ENCODE results near the gene NTSR2. TPM values are rescaled to one million over a fixed set of nuclear protein-coding genes. Genes with fewer than 3 reads are reported as not detected.

The NTSR2 gene
- total RNA-seq, 2 donors from 2014 or later = not detected

DNA sequence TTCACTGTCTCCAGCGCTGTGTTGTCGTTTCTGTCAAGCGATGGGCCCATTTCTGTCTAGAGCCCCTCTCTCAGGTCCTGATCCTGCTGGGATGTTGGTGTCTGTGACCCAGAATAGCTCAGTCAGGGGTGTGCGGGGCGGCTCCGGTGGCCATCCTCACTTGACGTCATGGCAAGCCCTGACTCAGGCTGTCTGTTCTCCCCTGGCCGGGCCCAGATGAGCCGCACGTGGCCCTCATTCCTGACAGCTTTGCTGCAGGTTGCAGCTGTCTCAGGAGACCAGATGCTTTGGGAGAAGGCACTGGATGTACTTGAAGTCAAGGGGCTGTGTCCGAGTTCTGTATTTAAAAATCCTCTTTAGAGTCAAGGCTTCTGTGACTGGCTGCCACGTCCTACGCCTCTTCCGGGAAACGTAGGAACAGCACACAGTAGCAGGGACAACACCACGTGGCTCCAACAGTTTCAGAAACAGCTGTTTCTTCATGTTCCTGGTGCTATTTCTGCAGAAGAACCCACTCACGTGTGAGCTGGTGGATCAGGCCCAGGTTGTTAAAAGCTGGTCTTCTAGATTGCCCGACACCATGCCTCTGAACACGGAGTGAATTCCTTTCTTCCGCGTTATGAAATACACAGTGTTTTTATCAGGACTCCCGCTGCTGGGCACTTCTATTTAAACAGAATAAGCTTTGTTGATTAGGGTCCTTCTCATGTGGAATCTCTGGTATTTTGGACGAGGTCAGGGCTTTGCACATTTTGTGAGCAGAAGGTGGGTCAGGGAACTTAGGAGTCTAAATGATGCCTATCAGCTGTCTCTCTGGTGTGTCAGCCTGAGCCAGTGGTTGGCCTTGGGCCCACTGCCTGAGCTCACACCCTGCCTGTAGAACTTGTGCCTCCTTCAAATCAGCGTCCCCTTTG, 28.3 kb upstream of the NTSR2 start:
- TF ChIP-seq, protein P1, sequence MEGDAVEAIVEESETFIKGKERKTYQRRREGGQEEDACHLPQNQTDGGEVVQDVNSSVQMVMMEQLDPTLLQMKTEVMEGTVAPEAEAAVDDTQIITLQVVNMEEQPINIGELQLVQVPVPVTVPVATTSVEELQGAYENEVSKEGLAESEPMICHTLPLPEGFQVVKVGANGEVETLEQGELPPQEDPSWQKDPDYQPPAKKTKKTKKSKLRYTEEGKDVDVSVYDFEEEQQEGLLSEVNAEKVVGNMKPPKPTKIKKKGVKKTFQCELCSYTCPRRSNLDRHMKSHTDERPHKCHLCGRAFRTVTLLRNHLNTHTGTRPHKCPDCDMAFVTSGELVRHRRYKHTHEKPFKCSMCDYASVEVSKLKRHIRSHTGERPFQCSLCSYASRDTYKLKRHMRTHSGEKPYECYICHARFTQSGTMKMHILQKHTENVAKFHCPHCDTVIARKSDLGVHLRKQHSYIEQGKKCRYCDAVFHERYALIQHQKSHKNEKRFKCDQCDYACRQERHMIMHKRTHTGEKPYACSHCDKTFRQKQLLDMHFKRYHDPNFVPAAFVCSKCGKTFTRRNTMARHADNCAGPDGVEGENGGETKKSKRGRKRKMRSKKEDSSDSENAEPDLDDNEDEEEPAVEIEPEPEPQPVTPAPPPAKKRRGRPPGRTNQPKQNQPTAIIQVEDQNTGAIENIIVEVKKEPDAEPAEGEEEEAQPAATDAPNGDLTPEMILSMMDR (IDR thresholded peaks at IDR 0.05) = no peak
- H3K9me3 ChIP-seq = no peaks in the 10 kb centered on the region
- peak overlapping the region; percentile 80 to 87 for H3K27ac ChIP-seq
- H3K4me3 ChIP-seq = no peak overlapping the region
- no peaks in the 10 kb centered on the region for H3K27me3 ChIP-seq
- no peaks in the 10 kb centered on the region for H3K36me3 ChIP-seq
- H3K4me1 ChIP-seq = peaks cover 0 to 27% of the 10 kb centered on the region in 2 donors
- peak; percentile 83 for DNase-seq (ENCODE audit: low spot score)

GRCh38 chr2:11697103-11697871, 27.3 kb upstream of the NTSR2 start:
- H3K27me3 ChIP-seq = no peaks in the 10 kb centered on the region
- no peak for DNase-seq (ENCODE audit: low spot score)
- H3K9me3 ChIP-seq = no peaks in the 10 kb centered on the region
- no peak overlapping the region for H3K4me3 ChIP-seq
- TF ChIP-seq, protein P1 (IDR thresholded peaks at IDR 0.05) = no peak
- H3K27ac ChIP-seq = peak overlapping the region; percentile 80 to 87
- H3K4me1 ChIP-seq = peaks cover 0 to 30% of the 10 kb centered on the region in 2 donors
- H3K36me3 ChIP-seq = no peaks in the 10 kb centered on the region

DNA sequence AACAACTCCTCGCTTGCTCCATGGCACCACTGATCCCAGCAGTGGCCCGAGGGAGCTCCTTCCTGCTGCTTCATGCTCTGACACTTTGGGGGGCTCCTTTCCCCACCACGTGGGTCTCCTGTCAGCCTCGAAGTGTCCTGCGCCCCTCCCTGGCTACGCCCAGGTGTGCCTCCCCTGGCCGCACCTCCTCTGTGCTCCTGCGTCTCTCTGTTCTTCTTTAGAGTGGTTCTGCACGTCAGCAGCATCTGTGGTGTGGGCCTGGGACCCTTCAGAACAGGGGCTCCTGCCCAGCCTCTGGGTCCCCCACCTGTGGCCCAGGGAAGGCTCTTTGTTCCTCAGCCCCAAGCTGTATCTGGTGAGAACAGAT, 26.7 kb upstream of the NTSR2 start:
- H3K4me1 ChIP-seq = peaks cover 0 to 30% of the 10 kb centered on the region in 2 donors
- H3K9me3 ChIP-seq = no peaks in the 10 kb centered on the region
- no peak overlapping the region for H3K4me3 ChIP-seq
- no peaks in the 10 kb centered on the region for H3K27me3 ChIP-seq
- peak overlapping the region in 1 of 2 donors; percentile 80 for H3K27ac ChIP-seq
- TF ChIP-seq, protein P1 (IDR thresholded peaks at IDR 0.05) = no peak
- no peak for DNase-seq (ENCODE audit: low spot score)
- no peaks in the 10 kb centered on the region for H3K36me3 ChIP-seq

GRCh38 chr2:11695576-11695975, 25.6 kb upstream of the NTSR2 start:
- DNase-seq (ENCODE audit: low spot score) = no peak
- TF ChIP-seq, protein P1 (IDR thresholded peaks at IDR 0.05) = no peak
- Histone ChIP-seq H3K9me3 (no peaks in the 10 kb centered on the region), H3K27me3 (no peaks in the 10 kb centered on the region), H3K4me3 (no peak overlapping the region), H3K27ac (no peak overlapping the region), H3K36me3 (no peaks in the 10 kb centered on the region), H3K4me1 (peaks cover 0 to 30% of the 10 kb centered on the region in 2 donors)

GRCh38 chr2:11692966-11693521, 23.0 kb upstream of the NTSR2 start:
- Histone ChIP-seq H3K9me3 (no peaks in the 10 kb centered on the region), H3K4me3 (no peak overlapping the region), H3K36me3 (no peaks in the 10 kb centered on the region), H3K27ac (no peak overlapping the region), H3K4me1 (peaks cover 0 to 34% of the 10 kb centered on the region in 2 donors), H3K27me3 (no peaks in the 10 kb centered on the region)
- TF ChIP-seq, protein P1 (IDR thresholded peaks at IDR 0.05) = peak; percentile 46 to 86
- DNase-seq (ENCODE audit: low spot score) = peak; percentile 78
